Astrocyte of the cerebellum (primary cell): ENCODE measurements around the gene TEX36.

Experiments
- DNase-seq: peaks from one replicate; pipeline ENCODE4 v3.0.0-alpha.2; 2011; ENCODE audit warnings: low read depth
- H3K4me3 ChIP-seq: 2 replicates; pipeline ENCODE4 v1.5.1; 2011; ENCODE audit warnings: mild to moderate bottlenecking, low read depth, low read length, moderate library complexity
- CTCF ChIP-seq: IDR thresholded peaks from 2 replicates; pipeline ENCODE4 v1.5.1; 2012; ENCODE audit warnings: low read length, low read depth, moderate library complexity, mild to moderate bottlenecking; ENCODE audit errors: missing control alignments
- in situ Hi-C: cut with HindIII; loops from 2 replicates; pipeline ENCODE4 v1.10.0; 2017; ENCODE audit warnings: low sequenced_read_pairs

TEX36 gene

GRCh38 chr10:125611756-125612155 lies 71.2 kb downstream of the TEX36 start:
- H3K4me3 ChIP-seq: no peak overlapping the region
- no peak for DNase-seq
- TF ChIP-seq CTCF: no peak
- in situ Hi-C loops: no loop called here

- in situ Hi-C loops: no loop called here
- no peak for DNase-seq
- TF ChIP-seq CTCF: no peak
- no peak overlapping the region for H3K4me3 ChIP-seq
Measured at GRCh38 chr10:125611216-125611615, 71.7 kb downstream of the TEX36 start.

GRCh38 chr10:125609859-125610258 lies 73.1 kb downstream of the TEX36 start:
- DNase-seq: no peak
- in situ Hi-C loops: no loop called here
- no peak overlapping the region for H3K4me3 ChIP-seq
- TF ChIP-seq CTCF: no peak

GRCh38 chr10:125608474-125608873 lies 74.5 kb downstream of the TEX36 start:
- no peak for DNase-seq
- in situ Hi-C loops: no loop called here
- no peak overlapping the region for H3K4me3 ChIP-seq
- no peak for TF ChIP-seq CTCF

GRCh38 chr10:125607689-125608290 lies 75.2 kb downstream of the TEX36 start:
- in situ Hi-C loops: no loop called here
- no peak for DNase-seq
- no peak overlapping the region for H3K4me3 ChIP-seq
- TF ChIP-seq CTCF: no peak

GRCh38 chr10:125606414-125607010 lies 76.5 kb downstream of the TEX36 start:
- no peak for DNase-seq
- TF ChIP-seq CTCF: no peak
- in situ Hi-C loops: no loop called here

More at GRCh38 chr10:125606414-125607010, 76.5 kb downstream of the TEX36 start:
- no peak overlapping the region for H3K4me3 ChIP-seq
